ENCODE measurements around the gene PPP6R2. TPM values are rescaled to one million over a fixed set of nuclear protein-coding genes. Genes with fewer than 3 reads are reported as not detected.

PPP6R2 gene
- total and polyA plus RNA-seq, 2 of the 4 experiments (the other 2 are of a cell fraction): 49.2 to 51.6 TPM

DNA sequence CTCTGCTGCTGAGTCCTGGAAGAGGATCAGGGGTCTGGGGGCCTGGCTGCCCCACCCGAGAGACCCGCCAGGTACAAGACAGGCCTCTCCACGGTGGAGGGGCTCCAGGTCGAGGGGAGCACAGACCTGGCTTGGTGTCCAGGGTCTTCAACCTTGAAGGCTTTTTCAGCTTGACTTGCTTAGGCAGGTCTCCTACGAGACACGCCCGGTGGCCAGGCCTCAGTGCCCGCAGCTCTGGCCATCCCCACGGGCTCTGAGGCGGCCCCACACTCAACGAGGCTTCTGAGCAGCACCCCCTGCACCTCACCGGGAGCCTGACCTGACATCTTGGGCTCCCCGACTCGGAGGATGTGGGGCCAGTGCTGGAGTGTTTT is 29.1 kb upstream of the PPP6R2 start:
- H2AK9ac ChIP-seq (replicated peaks; ENCODE audit: low read depth, low read length, poor library complexity): no peak overlapping the region
- H2AK5ac ChIP-seq (ENCODE audit: low read depth, low read length): no peak overlapping the region
- BruUV-seq (replicated peaks): no TSS peak
- ATAC-seq (ENCODE audit: low read depth) (no peak), DNase-seq (no peak)
- no peak overlapping the region for H4K91ac ChIP-seq (ENCODE audit: insufficient read depth, low read depth, low read length)
- H3K18ac ChIP-seq (ENCODE audit: low read depth, low read length): no peak overlapping the region
- H3K4me3 ChIP-seq (ENCODE audit: insufficient read depth, low read depth, low read length): no peak overlapping the region
- no peak overlapping the region for H2BK5ac ChIP-seq (ENCODE audit: low read depth, low read length, poor library complexity, severe bottlenecking)
- H3K79me1 ChIP-seq (ENCODE audit: low read depth in 1 of 2, low read length in 2 of 2): no peaks in the 10 kb centered on the region
- ChIA-PET POLR2A (ENCODE audit: unreplicated experiment) (no interaction called here), CTCF (no interaction called here)
- dilution Hi-C loops (cut with HindIII; ENCODE audit: low sequenced_read_pairs, unreplicated experiment): no loop called here
- H3K27me3 ChIP-seq (ENCODE audit: control insufficient read depth, insufficient read depth, low read length): peaks cover 3% of the 10 kb centered on the region; the same call in 1 of the 2 replicates
- H2BK120ac ChIP-seq (ENCODE audit: low read depth, low read length): no peak overlapping the region
- H4K5ac ChIP-seq (ENCODE audit: low read depth, low read length): no peak overlapping the region
- H3K9me3 ChIP-seq (ENCODE audit: control insufficient read depth, insufficient read depth, low read length): no peaks in the 10 kb centered on the region
- H4K8ac ChIP-seq (ENCODE audit: low read depth in 2 of 2, low read length in 2 of 2): no peak overlapping the region
- intact Hi-C loops (cut with micrococcal nuclease): no loop called here
- no peak overlapping the region for H3K56ac ChIP-seq (ENCODE audit: extremely low read depth, insufficient read depth, low read length)
- H2AFZ ChIP-seq (replicated peaks; ENCODE audit: low read length, poor library complexity): peak overlapping the region; percentile 65
- H3K4ac ChIP-seq (ENCODE audit: low read depth, low read length): no peak overlapping the region
- no peaks in the 10 kb centered on the region for H3K9me1 ChIP-seq (ENCODE audit: insufficient read depth, low read length)
- no peak overlapping the region for H2BK20ac ChIP-seq (ENCODE audit: low read depth, low read length)
- no peak overlapping the region for H3K27ac ChIP-seq (ENCODE audit: insufficient read depth, low read length)
- peaks cover 1% of the 10 kb centered on the region; the same call in 1 of the 2 replicates for H3K4me1 ChIP-seq (ENCODE audit: control insufficient read depth, insufficient read depth, low read length)
- H3K36me3 ChIP-seq (ENCODE audit: control insufficient read depth, insufficient read depth, low read length): no peaks in the 10 kb centered on the region
- no peak overlapping the region for H2BK15ac ChIP-seq (ENCODE audit: low read depth, low read length)
- H3K23ac ChIP-seq (ENCODE audit: low read depth, low read length): no peak overlapping the region
- no peak for TF ChIP-seq NFE2L2 (IDR thresholded peaks at IDR 0.05; ENCODE audit: low read depth, low read length)
- no peak for TF ChIP-seq RFX5 (IDR thresholded peaks at IDR 0.05; ENCODE audit: low read depth, low read length)
- TF ChIP-seq MAFK (IDR thresholded peaks at IDR 0.05; ENCODE audit: low read depth, low read length): no peak
- TF ChIP-seq, protein P1, sequence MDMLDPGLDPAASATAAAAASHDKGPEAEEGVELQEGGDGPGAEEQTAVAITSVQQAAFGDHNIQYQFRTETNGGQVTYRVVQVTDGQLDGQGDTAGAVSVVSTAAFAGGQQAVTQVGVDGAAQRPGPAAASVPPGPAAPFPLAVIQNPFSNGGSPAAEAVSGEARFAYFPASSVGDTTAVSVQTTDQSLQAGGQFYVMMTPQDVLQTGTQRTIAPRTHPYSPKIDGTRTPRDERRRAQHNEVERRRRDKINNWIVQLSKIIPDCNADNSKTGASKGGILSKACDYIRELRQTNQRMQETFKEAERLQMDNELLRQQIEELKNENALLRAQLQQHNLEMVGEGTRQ (IDR thresholded peaks at IDR 0.05; ENCODE audit: low read depth, low read length): no peak
- no peak for TF ChIP-seq RAD21 (IDR thresholded peaks at IDR 0.05; ENCODE audit: low read length)
- TF ChIP-seq POLR2A (IDR thresholded peaks at IDR 0.05; ENCODE audit: low read depth, low read length): no peak
- TF ChIP-seq RCOR1 (IDR thresholded peaks at IDR 0.05; ENCODE audit: insufficient replicate concordance, low read length): no peak
- no peak for TF ChIP-seq MAZ (IDR thresholded peaks at IDR 0.05; ENCODE audit: borderline replicate concordance, low read depth, low read length)
- TF ChIP-seq SMC3 (IDR thresholded peaks at IDR 0.05; ENCODE audit: low read depth, low read length): no peak
- no peak for TF ChIP-seq CEBPB (IDR thresholded peaks at IDR 0.05; ENCODE audit: low read depth, low read length)
- no peak for TF ChIP-seq CHD1 (IDR thresholded peaks at IDR 0.05; ENCODE audit: low read depth, low read length)
- TF ChIP-seq, protein P2, sequence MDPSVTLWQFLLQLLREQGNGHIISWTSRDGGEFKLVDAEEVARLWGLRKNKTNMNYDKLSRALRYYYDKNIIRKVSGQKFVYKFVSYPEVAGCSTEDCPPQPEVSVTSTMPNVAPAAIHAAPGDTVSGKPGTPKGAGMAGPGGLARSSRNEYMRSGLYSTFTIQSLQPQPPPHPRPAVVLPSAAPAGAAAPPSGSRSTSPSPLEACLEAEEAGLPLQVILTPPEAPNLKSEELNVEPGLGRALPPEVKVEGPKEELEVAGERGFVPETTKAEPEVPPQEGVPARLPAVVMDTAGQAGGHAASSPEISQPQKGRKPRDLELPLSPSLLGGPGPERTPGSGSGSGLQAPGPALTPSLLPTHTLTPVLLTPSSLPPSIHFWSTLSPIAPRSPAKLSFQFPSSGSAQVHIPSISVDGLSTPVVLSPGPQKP (IDR thresholded peaks at IDR 0.05; ENCODE audit: borderline replicate concordance, low read depth, low read length): no peak
- TF ChIP-seq BHLHE40 (IDR thresholded peaks at IDR 0.05; ENCODE audit: low read depth, low read length): no peak
- TF ChIP-seq MXI1 (IDR thresholded peaks at IDR 0.05; ENCODE audit: borderline replicate concordance, low read depth, low read length): no peak
- TF ChIP-seq, protein P3, sequence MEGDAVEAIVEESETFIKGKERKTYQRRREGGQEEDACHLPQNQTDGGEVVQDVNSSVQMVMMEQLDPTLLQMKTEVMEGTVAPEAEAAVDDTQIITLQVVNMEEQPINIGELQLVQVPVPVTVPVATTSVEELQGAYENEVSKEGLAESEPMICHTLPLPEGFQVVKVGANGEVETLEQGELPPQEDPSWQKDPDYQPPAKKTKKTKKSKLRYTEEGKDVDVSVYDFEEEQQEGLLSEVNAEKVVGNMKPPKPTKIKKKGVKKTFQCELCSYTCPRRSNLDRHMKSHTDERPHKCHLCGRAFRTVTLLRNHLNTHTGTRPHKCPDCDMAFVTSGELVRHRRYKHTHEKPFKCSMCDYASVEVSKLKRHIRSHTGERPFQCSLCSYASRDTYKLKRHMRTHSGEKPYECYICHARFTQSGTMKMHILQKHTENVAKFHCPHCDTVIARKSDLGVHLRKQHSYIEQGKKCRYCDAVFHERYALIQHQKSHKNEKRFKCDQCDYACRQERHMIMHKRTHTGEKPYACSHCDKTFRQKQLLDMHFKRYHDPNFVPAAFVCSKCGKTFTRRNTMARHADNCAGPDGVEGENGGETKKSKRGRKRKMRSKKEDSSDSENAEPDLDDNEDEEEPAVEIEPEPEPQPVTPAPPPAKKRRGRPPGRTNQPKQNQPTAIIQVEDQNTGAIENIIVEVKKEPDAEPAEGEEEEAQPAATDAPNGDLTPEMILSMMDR (conservative IDR thresholded peaks at IDR 0.05; ENCODE audit: low read depth, low read length): no peak
- TF ChIP-seq FOS (IDR thresholded peaks at IDR 0.05; ENCODE audit: low read depth, low read length): no peak
- H4K20me1 ChIP-seq (ENCODE audit: insufficient read depth, low read length): no peaks in the 10 kb centered on the region
- 57% methylated on average over 6 of the region's 14 CpGs; no CpG with 5 or more reads in 1 of the 2 experiments for WGBS, 2 experiments (ENCODE audit: extremely low coverage in 2 of 2, insufficient read length in 1 of 2)
- H3K4me2 ChIP-seq (ENCODE audit: low read depth, low read length): no peak overlapping the region
- no peak overlapping the region for H3K14ac ChIP-seq (replicated peaks; ENCODE audit: low read depth, low read length)
- in situ Hi-C loops (cut with MboI; ENCODE audit: low sequenced_read_pairs): no loop called here
- no peak overlapping the region for H3K9ac ChIP-seq (ENCODE audit: low read depth, low read length)
